CD4-positive, alpha-beta T cell treated with Interleukin-1 beta for 1 hour (primary cell): ENCODE data around the gene RASA3.
"Not testable (repeated sequence)": the region's sequence is repeated elsewhere in the genome, so short reads cannot be mapped to it uniquely, and the experiment has no call there.

Source experiments
- DNase-seq, 2 donors: peaks; one replicate each; pipeline ENCODE4 v3.0.0-alpha.2; 2020 to 2022

RASA3 gene

GRCh38 chr13:113996912-113997745 lies 135.3 kb downstream of the RASA3 start:
- DNase-seq: no peak

GRCh38 chr13:113996081-113996911 lies 136.1 kb downstream of the RASA3 start:
- DNase-seq: no peak

GRCh38 chr13:113995051-113995601 lies 137.3 kb downstream of the RASA3 start:
- DNase-seq: no peak

- DNase-seq: no peak
Measured at GRCh38 chr13:113992276-113993005, 140.0 kb downstream of the RASA3 start.

GRCh38 chr13:113991676-113992179 lies 140.7 kb downstream of the RASA3 start:
- no peak for DNase-seq

- DNase-seq: no peak
Measured at GRCh38 chr13:113991191-113991669, 141.2 kb downstream of the RASA3 start.

- DNase-seq: no peak
Measured at GRCh38 chr13:113990321-113990837, 142.0 kb downstream of the RASA3 start.

- DNase-seq: no peak
Measured at GRCh38 chr13:113989585-113990300, 142.7 kb downstream of the RASA3 start.

GRCh38 chr13:113988859-113989258 lies 143.6 kb downstream of the RASA3 start:
- not testable (repeated sequence) for DNase-seq

GRCh38 chr13:113982296-113982661 lies 150.1 kb downstream of the RASA3 start:
- DNase-seq: no peak

GRCh38 chr13:113981611-113982295 lies 150.7 kb downstream of the RASA3 start:
- DNase-seq: no peak

GRCh38 chr13:113981194-113981605 lies 151.2 kb downstream of the RASA3 start:
- DNase-seq: no peak

GRCh38 chr13:113980489-113981064 lies 151.8 kb downstream of the RASA3 start:
- no peak for DNase-seq

GRCh38 chr13:113979791-113980471 lies 152.5 kb downstream of the RASA3 start:
- DNase-seq: no peak

- no peak for DNase-seq
Measured at GRCh38 chr13:113978741-113979481, 153.5 kb downstream of the RASA3 start.

GRCh38 chr13:113977976-113978375 lies 154.4 kb downstream of the RASA3 start:
- no peak for DNase-seq

- DNase-seq: no peak
Measured at GRCh38 chr13:113976711-113977684, 155.4 kb downstream of the RASA3 start.

GRCh38 chr13:113975416-113975815 lies 157.0 kb downstream of the RASA3 start:
- DNase-seq: no peak
